ENCODE data around the gene BATF3. TPM values are rescaled to one million over a fixed set of nuclear protein-coding genes. Genes with fewer than 3 reads are reported as not detected.

The BATF3 gene
- total RNA-seq, 1 donor: 0.36 TPM

DNA sequence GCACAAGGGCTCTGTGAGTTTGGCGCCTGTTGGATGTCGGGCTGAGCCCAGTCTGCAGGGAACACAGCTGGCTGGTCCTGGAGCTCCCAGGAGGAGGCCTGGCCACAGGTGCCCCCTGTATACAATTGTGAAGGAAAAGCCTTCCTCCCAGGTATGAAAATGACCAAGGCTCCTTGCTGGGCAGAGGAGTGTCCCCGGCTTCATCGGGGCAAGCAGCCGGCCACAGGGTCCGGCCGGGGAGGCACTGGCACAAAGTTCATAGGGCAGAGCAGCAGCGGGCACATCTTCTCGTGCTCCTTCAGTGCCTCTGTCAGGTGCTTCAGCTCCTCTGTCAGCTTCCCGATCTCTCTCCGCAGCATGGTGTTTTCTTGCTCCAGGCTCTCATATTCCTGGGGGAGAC is 13.0 kb downstream of the BATF3 start:
- Histone ChIP-seq H2AFZ (ENCODE audit: low read length) (no peak overlapping the region), H3K9me3 (ENCODE audit: low read depth, low read length) (no peaks in the 10 kb centered on the region)
- TF ChIP-seq, protein P1, sequence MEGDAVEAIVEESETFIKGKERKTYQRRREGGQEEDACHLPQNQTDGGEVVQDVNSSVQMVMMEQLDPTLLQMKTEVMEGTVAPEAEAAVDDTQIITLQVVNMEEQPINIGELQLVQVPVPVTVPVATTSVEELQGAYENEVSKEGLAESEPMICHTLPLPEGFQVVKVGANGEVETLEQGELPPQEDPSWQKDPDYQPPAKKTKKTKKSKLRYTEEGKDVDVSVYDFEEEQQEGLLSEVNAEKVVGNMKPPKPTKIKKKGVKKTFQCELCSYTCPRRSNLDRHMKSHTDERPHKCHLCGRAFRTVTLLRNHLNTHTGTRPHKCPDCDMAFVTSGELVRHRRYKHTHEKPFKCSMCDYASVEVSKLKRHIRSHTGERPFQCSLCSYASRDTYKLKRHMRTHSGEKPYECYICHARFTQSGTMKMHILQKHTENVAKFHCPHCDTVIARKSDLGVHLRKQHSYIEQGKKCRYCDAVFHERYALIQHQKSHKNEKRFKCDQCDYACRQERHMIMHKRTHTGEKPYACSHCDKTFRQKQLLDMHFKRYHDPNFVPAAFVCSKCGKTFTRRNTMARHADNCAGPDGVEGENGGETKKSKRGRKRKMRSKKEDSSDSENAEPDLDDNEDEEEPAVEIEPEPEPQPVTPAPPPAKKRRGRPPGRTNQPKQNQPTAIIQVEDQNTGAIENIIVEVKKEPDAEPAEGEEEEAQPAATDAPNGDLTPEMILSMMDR (IDR thresholded peaks at IDR 0.05; ENCODE audit: extremely low read depth, low read depth, low read length): no peak

DNA sequence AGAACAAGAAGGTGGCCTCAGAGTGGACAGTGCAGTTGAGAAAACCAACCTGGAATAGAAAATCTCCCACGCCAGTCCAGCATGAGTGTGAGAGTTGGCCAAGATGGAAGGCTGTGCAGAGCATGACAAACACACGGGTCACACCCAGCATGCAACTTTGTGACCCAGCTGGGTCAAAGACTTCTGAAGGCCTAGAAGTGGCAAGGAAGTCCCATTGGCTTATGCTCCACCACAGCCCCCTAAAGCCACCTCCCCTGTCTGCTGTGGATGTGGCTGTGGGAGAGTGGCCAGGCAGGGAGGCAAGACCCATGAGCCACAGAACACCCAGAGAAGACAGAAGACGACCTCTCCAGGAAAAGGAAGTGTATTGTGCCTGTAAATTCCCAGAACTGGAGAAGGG is 13.6 kb downstream of the BATF3 start:
- Histone ChIP-seq H4K20me1 (ENCODE audit: insufficient read depth, low read length) (no peaks in the 10 kb centered on the region), H3K79me2 (ENCODE audit: insufficient read depth, low read length) (no peaks in the 10 kb centered on the region), H3K9me3 (ENCODE audit: low read depth, low read length) (no peaks in the 10 kb centered on the region), H3K4me2 (ENCODE audit: insufficient read depth, low read length) (no peak overlapping the region), H3K4me3 (ENCODE audit: insufficient read depth, low read length) (no peak overlapping the region), H2AFZ (ENCODE audit: low read length) (no peak overlapping the region), H3K27me3 (ENCODE audit: insufficient read depth, low read length) (no peaks in the 10 kb centered on the region), H3K27ac (ENCODE audit: low read depth, low read length) (no peak overlapping the region), H3K4me1 (ENCODE audit: insufficient read depth, low read length) (no peaks in the 10 kb centered on the region), H3K36me3 (ENCODE audit: insufficient read depth, low read length) (no peaks in the 10 kb centered on the region)
- DNase-seq (ENCODE audit: insufficient read length, low spot score, missing footprints): no peak
- TF ChIP-seq, protein P1 (IDR thresholded peaks at IDR 0.05; ENCODE audit: extremely low read depth, low read depth, low read length): no peak

More for the DNA sequence above, 13.0 kb downstream of the BATF3 start:
- no peak for DNase-seq (ENCODE audit: insufficient read length, low spot score, missing footprints)
- H3K36me3 ChIP-seq (ENCODE audit: insufficient read depth, low read length): no peaks in the 10 kb centered on the region
- no peak overlapping the region for H3K27ac ChIP-seq (ENCODE audit: low read depth, low read length)
- no peaks in the 10 kb centered on the region for H3K27me3 ChIP-seq (ENCODE audit: insufficient read depth, low read length)
- no peak overlapping the region for H3K4me2 ChIP-seq (ENCODE audit: insufficient read depth, low read length)
- no peaks in the 10 kb centered on the region for H3K4me1 ChIP-seq (ENCODE audit: insufficient read depth, low read length)
- no peaks in the 10 kb centered on the region for H4K20me1 ChIP-seq (ENCODE audit: insufficient read depth, low read length)
- no peak overlapping the region for H3K4me3 ChIP-seq (ENCODE audit: insufficient read depth, low read length)
- H3K79me2 ChIP-seq (ENCODE audit: insufficient read depth, low read length): no peaks in the 10 kb centered on the region

DNA sequence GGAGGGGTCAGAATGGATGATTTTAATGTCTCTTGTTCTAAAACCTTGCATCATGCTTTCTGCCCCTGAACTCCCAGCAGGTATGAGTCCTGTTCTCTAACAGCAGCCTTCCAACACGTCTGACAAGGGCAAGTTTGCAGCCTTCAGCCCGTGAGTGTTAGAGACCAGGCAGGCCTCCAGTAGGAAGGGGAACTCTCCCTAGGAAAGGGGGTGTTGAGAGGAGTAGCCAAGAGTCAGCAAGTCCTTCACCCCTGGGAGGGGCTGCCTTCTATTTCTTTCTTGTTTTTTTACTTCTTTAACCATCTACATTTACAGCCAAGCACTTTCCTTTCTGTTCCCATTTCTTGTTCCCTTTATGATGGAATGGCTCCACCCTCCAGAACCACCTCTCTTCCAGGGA is 14.2 kb downstream of the BATF3 start:
- no peak overlapping the region for H3K27ac ChIP-seq (ENCODE audit: low read depth, low read length)
- H3K4me1 ChIP-seq (ENCODE audit: insufficient read depth, low read length): no peaks in the 10 kb centered on the region
- H3K9me3 ChIP-seq (ENCODE audit: low read depth, low read length): no peaks in the 10 kb centered on the region
- H3K27me3 ChIP-seq (ENCODE audit: insufficient read depth, low read length): no peaks in the 10 kb centered on the region
- H3K4me3 ChIP-seq (ENCODE audit: insufficient read depth, low read length): no peak overlapping the region
- TF ChIP-seq, protein P1 (IDR thresholded peaks at IDR 0.05; ENCODE audit: extremely low read depth, low read depth, low read length): no peak
- no peak for DNase-seq (ENCODE audit: insufficient read length, low spot score, missing footprints)
- no peaks in the 10 kb centered on the region for H3K79me2 ChIP-seq (ENCODE audit: insufficient read depth, low read length)
- H4K20me1 ChIP-seq (ENCODE audit: insufficient read depth, low read length): no peaks in the 10 kb centered on the region
- no peak overlapping the region for H3K4me2 ChIP-seq (ENCODE audit: insufficient read depth, low read length)
- no peaks in the 10 kb centered on the region for H3K36me3 ChIP-seq (ENCODE audit: insufficient read depth, low read length)
- no peak overlapping the region for H2AFZ ChIP-seq (ENCODE audit: low read length)

DNA sequence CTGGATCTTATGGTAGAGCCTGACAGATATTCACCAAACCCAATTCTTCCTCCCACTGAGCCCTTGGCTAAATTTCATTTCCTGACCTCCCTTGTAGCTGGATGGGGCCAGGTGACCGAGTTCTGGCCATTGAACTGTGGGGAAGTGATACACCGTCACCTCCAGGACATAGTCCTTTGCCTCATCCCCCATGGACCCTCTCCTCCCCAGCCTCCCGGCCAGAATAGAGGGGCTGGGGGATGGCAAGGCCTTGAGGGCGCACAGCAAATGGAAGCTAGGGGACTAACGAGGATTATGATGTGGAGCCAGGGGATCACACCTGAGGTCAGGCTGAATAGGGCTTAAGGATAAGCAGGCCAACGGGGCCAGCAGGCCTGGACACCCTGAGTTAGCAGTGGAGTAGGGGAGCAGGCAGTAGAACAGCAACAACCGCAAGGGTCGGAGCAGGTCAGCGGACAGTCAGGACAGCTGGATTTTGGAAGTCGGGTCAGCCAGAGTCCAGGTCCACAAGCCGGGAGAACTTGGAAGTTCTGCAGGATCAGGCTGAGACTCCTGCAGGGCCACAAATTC is 15.0 kb downstream of the BATF3 start:
- no peaks in the 10 kb centered on the region for H3K36me3 ChIP-seq (ENCODE audit: insufficient read depth, low read length)
- H3K9me3 ChIP-seq (ENCODE audit: low read depth, low read length): no peaks in the 10 kb centered on the region
- no peaks in the 10 kb centered on the region for H4K20me1 ChIP-seq (ENCODE audit: insufficient read depth, low read length)
- H3K4me1 ChIP-seq (ENCODE audit: insufficient read depth, low read length): no peaks in the 10 kb centered on the region
- no peak overlapping the region for H3K4me2 ChIP-seq (ENCODE audit: insufficient read depth, low read length)
- H3K4me3 ChIP-seq (ENCODE audit: insufficient read depth, low read length): no peak overlapping the region
- H3K79me2 ChIP-seq (ENCODE audit: insufficient read depth, low read length): no peaks in the 10 kb centered on the region
- no peak for DNase-seq (ENCODE audit: insufficient read length, low spot score, missing footprints)
- no peaks in the 10 kb centered on the region for H3K27me3 ChIP-seq (ENCODE audit: insufficient read depth, low read length)
- no peak overlapping the region for H2AFZ ChIP-seq (ENCODE audit: low read length)
- TF ChIP-seq, protein P1 (IDR thresholded peaks at IDR 0.05; ENCODE audit: extremely low read depth, low read depth, low read length): no peak
- no peak overlapping the region for H3K27ac ChIP-seq (ENCODE audit: low read depth, low read length)
